Stimulated activated CD8-positive, alpha-beta memory T cell treated with anti-CD3 and anti-CD28 coated beads, Interleukin-4, amount 100 ng/mL, for 48 hours (primary cell): ENCODE measurements around the gene P3H2.

Source experiments
- DNase-seq: peaks from one replicate; pipeline ENCODE4 v3.0.0-alpha.2; 2020

The P3H2 gene

GRCh38 chr3:190122198-190122771 is 1.6 kb upstream of the P3H2 start:
- DNase-seq, result no peak

DNA sequence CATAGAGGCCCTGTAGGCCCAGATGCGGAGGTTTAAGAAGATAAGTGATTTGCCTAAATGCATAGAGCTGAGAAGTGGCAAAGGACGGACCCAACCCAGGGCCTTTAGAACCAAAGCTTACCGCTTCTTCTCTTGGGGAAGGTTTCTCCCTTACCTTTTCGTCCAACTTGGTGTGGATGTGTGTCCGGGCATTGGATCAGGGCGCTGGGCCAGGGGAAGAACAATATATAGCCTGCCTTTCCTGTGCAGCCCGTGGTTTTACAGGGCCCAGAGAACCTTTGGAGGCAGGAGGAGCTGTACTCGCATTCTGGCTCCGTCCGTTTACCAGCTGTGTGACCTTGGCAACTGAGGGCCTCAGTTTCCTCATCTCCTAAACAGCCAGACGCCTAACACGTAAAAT is 686 bp upstream of the P3H2 start:
- DNase-seq, result no peak

- no peak for DNase-seq
Measured at GRCh38 chr3:190121061-190121377, 322 bp upstream of the P3H2 start.

- DNase-seq, result no peak
Measured at GRCh38 chr3:190119461-190120268, 1.0 kb downstream of the P3H2 start.

GRCh38 chr3:190118438-190118837 is 2.3 kb downstream of the P3H2 start:
- DNase-seq, result no peak

DNA sequence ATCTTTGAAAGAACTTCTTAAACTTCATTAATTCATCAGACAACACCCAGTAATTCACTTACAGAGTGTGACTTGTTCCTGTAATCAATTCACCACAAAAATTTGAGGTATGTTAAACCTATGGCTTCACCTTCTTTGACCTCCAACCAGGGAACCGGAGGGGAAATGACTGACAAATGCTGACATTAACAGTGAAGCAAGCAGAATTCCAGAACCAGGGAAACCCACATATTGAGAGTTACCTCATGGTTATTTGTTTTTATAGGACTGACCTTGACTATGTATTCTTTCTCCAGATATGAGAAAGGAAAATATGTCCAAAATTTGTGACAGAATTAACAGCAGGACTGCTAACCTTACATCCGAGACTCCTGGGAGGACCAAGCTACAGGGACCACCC is 2.7 kb downstream of the P3H2 start:
- DNase-seq, result no peak

GRCh38 chr3:190116551-190117067 is 4.1 kb downstream of the P3H2 start:
- no peak for DNase-seq

- no peak for DNase-seq
Measured at GRCh38 chr3:190110826-190111225, 9.9 kb downstream of the P3H2 start.

DNA sequence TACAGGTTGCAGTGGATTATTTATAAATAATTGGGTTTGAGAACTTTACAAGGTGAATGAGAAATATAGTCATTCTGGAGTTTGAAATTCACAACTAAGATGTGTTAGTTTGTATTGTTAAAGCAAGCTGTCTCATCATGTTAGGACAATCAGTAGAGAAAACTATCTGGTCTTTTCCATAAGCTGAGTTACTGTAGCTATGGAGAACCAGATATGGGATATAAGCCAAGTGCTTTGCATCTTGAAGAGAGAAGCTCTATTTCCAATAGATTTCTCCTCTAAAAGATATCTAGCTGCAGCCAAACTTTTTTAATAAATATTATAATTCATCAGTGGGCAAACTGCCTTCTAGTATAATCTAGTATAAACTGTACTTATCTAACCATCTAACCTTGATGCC is 11.3 kb downstream of the P3H2 start:
- DNase-seq, result no peak

- DNase-seq, result no peak
Measured at GRCh38 chr3:190108804-190109203, 11.9 kb downstream of the P3H2 start.

DNA sequence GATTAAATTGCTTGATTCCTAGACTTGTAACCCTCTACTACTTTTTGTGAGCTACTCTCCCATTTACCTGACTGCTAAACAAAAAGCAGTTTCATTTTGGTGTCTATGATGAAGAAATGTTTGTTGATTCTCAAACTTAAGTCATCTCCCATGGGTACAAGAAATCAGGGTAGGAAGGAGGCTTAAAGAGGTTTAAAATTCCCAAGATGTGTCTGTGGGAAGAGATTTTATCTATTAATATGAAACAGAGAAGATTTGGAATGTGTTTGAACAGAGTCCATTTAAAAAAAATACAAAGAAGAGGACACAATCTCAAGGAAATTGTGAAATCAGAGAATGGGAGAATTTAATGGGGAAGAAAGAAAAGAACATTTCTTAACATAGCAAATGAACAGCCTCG is 14.8 kb downstream of the P3H2 start:
- no peak for DNase-seq

DNA sequence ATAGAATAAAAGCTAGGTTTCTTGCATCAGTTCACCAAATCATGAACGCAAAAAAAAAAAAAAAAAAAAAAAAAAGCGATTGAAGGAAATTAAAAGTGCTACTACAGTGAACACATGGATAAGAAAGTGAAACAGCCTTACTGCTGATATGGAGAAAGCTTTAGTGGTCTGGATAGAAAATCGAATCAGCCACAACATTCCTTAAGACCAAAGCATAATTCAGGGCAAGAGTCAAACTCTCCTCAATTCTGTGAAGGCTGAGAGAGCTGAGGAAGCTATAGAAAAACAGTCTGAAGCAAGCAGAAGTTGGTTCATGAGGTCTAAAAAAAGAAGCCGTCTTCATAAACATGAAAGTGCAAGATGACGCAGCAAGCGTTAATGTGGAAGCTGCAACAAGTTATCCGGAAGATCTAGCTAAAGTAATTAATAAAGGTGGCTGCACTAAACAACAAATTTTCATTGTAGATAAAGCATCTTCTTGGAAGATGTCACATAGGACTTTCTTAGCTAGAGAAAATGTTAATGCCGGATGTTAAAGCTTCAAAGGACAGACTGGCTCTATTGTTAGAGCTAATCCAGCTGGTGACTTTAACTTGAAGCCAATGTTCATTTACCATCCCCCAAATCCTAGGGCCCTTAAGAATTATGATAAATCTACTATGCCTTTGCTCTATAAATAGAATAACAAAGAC is 19.2 kb downstream of the P3H2 start:
- DNase-seq, result no peak

DNA sequence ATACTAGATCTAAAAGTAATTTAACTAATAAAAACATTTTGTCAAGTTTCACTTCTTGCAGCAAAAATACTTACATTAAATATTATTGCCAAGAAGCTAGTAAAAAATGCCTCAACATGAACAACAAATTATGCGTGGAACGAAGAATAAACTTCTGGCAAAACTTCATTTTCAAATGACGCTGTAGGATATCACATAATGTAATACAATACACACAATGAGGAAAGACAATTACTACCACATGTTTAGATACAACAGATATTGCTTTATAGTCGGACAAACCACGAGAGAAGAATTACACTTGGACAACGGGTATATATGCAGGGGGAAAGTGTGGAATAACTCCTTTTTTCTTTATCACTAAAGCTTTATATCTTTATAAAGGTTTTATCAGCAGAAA is 21.6 kb downstream of the P3H2 start:
- DNase-seq, result no peak

DNA sequence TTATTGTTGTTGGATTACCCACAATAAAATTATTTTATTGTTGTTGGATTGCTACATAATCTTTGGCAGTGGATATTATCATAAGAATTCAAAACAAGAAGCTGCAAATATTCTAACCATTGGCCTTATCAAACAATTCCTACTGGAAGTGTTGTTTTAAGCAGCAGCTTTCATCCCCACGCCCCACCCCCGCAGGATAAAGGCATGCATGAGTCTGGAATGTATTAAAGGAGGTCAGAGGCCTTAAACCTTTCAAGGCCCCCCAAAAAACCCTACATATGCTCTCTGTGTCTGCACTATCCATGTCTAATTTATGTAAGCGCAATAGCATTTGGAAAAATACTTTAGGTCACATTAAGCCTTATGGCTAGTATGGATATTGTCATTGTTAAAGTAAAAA is 23.1 kb downstream of the P3H2 start:
- DNase-seq, result no peak

DNA sequence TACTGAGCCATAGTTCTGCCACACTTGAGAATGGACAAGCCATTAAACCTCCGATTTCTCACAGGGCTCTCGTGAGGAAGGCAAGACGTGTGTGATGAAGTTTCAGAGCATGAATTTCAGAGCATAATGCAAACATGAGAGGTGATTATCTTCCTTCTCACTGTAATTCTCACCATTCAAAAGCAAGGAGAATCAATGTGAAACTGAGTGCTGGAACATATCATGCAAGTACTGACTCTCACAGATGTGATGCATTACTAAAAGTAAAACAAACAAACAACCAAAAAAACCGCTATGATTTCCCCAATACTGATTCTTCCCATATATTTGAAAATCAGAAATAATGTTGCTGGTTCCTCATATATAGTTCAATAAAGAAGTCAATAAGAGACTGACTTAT is 23.7 kb downstream of the P3H2 start:
- no peak for DNase-seq

DNA sequence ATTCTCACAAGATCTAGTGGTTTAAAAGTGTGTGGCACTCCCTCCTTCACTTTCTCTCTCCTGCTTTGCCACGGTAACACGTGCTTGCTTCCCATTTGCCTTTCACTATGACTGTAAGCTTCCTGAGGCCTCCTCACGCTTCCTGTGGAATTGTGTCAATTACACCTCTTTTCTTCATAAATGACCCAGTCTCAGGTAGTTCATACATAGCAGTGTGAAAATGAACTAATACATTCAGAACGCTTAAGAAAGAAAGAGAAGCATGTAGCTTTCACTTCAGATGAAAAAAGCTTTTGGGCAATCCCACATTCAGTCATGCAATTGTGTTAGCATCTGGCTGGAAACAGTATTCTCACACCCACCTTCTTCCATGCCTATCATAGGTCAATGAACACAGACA is 24.4 kb downstream of the P3H2 start:
- no peak for DNase-seq

DNA sequence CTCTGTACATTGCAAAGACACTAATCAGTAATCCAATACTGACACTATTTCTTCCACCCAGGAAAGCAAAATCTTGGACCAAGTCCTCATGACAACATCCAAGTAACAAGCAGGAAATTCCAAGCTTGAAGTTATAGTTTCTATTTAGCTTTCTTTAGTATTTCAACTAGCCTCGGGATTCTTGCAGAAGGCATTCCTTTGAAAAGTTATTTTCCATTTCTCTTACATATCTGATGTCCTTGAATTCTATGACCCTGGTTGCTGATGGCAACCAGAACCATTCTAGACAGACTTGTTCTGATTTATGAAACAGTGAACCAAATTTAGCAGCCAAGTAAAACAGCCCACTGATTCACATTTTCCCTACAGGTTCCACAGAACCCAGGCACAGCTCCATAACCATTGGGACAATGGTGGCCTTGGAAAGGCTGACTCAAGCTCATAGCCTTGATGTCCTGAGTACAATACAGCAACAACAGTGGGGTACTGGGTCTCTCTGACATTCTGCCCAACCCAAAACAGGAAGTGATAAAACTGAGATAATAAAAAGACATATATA is 26.5 kb downstream of the P3H2 start:
- no peak for DNase-seq

- DNase-seq, result no peak
Measured at GRCh38 chr3:190092250-190092649, 28.4 kb downstream of the P3H2 start.

DNA sequence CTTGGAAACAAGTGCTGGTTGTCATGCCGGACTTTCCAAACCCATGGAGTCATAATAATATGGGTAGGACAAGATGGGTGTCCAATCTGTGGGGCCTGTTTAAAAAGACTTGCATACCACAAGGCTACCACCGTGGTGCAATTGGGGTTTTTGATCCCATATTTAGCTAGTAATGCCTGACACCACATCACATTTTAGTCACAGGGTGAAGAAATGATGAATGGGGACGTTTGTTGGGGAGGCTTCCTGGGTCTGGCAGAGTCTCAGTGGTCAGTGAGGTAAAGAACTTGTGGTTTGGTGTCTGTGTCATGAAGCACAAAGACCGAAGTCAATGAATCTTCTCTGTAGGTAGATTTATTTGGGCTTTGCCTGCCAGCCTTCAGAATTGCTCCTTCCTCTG is 31.0 kb downstream of the P3H2 start:
- DNase-seq, result no peak

DNA sequence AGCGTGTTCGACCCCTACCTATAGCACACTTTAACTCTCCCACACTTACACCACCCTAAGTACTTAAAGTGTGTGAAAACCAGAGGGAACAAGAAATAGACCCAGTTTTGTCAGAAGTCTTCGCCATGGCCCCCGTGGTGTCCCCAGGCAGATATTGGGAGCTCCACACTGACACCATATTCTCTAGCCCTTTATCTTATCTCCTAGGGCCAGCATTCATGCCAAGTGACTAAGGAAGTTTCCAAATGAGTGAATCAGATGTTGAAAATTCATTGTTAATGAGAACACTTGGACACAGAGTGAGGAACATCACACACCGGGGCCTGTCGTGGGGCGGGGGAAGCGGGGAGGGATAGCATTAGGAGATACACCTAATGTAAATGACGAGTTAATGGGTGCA is 31.8 kb downstream of the P3H2 start:
- no peak for DNase-seq

GRCh38 chr3:190086191-190086590 is 34.5 kb downstream of the P3H2 start:
- DNase-seq, result no peak

DNA sequence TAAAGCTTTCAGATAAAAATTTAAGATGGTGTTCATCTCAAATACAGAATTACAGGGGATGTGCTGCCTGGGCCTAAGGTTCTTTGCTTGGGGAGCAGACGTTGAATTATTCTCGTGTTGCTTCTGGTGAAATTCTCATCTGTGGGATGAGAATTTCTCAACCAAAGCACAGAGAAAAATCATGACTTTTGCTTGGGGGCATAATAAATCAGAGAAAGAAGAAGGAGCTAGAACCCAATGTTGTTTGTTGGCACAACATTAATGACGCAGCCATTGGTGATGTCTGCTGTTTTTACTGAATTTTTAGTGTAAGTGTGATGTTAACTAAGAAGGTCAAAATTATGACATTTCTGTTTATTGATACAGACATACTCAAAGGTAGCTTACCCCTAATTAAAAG is 35.7 kb downstream of the P3H2 start:
- DNase-seq, result no peak

DNA sequence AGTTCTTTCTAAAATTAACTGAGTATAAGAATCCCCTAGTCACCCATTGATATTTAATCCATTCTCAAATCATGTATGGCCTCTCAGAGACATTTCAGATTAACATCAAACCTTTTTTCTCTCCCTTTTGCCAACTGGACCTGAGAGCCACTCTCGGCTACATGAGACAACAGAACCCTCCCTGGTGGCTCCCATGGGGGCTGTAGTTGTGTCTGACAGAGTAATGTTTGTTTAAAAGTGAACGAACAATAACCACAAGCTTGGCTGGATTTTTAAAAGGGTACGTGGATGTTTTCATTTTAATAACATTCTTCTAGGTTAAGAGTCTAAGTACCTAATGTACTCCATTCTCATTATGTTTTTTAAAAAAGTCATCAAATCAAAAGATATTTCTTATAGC is 37.1 kb downstream of the P3H2 start:
- DNase-seq, result no peak

DNA sequence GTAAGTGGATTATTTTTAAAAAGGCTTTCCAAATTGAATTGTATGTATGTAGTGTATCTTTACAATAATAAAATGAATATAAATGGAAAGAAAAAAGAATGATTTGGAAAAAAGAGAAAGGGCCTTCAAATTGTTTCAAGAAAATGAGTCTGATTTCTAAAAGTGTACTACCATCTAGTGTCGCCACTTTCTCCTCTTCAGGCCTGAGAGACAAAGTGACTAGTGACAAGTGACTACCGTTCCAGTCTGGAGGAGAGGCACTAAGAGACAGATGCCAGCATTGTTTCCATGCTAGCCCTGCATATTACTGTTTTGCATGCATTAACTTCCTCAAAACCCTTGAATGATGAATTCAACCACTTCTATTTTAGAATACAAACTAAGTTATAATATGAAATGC is 39.3 kb downstream of the P3H2 start:
- DNase-seq, result no peak
